ENCODE data around the gene AGPAT3.

The AGPAT3 gene

GRCh38 chr21:43958364-43959158 is 93.5 kb downstream of the AGPAT3 start:
- peak; percentile 15 for DNase-seq

GRCh38 chr21:43959231-43960116 is 94.5 kb downstream of the AGPAT3 start:
- DNase-seq, result peak; percentile 8

- no peak for DNase-seq
Measured at GRCh38 chr21:43961382-43961909, 96.4 kb downstream of the AGPAT3 start.

GRCh38 chr21:43965911-43966585 is 101.0 kb downstream of the AGPAT3 start:
- no peak for DNase-seq

GRCh38 chr21:43966946-43967512 is 102.0 kb downstream of the AGPAT3 start:
- DNase-seq, result no peak

- DNase-seq, result no peak
Measured at GRCh38 chr21:43967981-43968380, 103.0 kb downstream of the AGPAT3 start.

- no peak for DNase-seq
Measured at GRCh38 chr21:43968410-43969114, 103.5 kb downstream of the AGPAT3 start.

GRCh38 chr21:43969115-43969444 is 104.1 kb downstream of the AGPAT3 start:
- no peak for DNase-seq

GRCh38 chr21:43970551-43970950 is 105.5 kb downstream of the AGPAT3 start:
- DNase-seq, result no peak

GRCh38 chr21:43971201-43971991 is 106.4 kb downstream of the AGPAT3 start:
- no peak for DNase-seq

- no peak for DNase-seq
Measured at GRCh38 chr21:43971992-43972255, 106.9 kb downstream of the AGPAT3 start.

- no peak for DNase-seq
Measured at GRCh38 chr21:43972850-43973633, 108.0 kb downstream of the AGPAT3 start.

- no peak for DNase-seq
Measured at GRCh38 chr21:43973634-43973955, 108.6 kb downstream of the AGPAT3 start.

- DNase-seq, result no peak
Measured at GRCh38 chr21:43974791-43975468, 109.9 kb downstream of the AGPAT3 start.

- peak; percentile 74 for DNase-seq
Measured at GRCh38 chr21:43975469-43976098, 110.6 kb downstream of the AGPAT3 start.

- DNase-seq, result no peak
Measured at GRCh38 chr21:43976661-43977060, 111.6 kb downstream of the AGPAT3 start.

- DNase-seq, result no peak
Measured at GRCh38 chr21:43978060-43978459, 113.0 kb downstream of the AGPAT3 start.

GRCh38 chr21:43979654-43980053 is 114.6 kb downstream of the AGPAT3 start:
- no peak for DNase-seq

- DNase-seq, result no peak
Measured at GRCh38 chr21:43981151-43981870, 116.3 kb downstream of the AGPAT3 start.
